ENCODE results near the gene POLG.

DNA sequence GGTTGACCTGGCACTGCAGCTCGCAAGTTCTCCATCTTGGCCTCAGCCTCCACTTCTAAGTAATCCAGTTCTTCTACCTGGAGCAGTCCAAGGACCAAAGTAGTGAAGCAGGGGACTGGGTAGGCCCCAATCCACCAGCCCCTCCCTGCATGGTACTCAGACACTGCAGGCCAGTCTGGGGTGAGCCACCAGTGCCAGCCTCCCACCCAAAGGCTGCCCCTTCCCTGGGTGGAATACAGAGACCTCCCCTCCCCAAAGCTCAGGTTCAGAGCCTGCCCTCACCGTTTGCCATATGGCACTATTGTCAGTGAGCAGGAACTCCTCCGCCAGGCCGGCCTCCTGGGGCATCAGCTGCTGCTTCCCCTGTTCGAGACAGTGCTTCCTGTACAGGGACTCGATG lies 10.8 kb downstream of the POLG start:
- TF ChIP-seq POLR2A (IDR thresholded peaks at IDR 0.05; ENCODE audit: low read depth, low read length) (no peak), TAF1 (IDR thresholded peaks at IDR 0.05; ENCODE audit: borderline replicate concordance, low read depth, low read length) (no peak), POLR2AphosphoS5 (IDR thresholded peaks at IDR 0.05; ENCODE audit: low read depth, low read length) (no peak)

Measured in GM12892 (cell line).